ENCODE measurements around the gene KLF12.

The KLF12 gene

GRCh38 chr13:74103196-74103595 is 31.0 kb downstream of the KLF12 start:
- no peak for TF ChIP-seq CTCF (conservative IDR thresholded peaks at IDR 0.05)
- no peak for TF ChIP-seq ZFX (IDR thresholded peaks at IDR 0.05)
- H3K27ac ChIP-seq = no peak overlapping the region

GRCh38 chr13:74102691-74103090 is 31.5 kb downstream of the KLF12 start:
- TF ChIP-seq CTCF (conservative IDR thresholded peaks at IDR 0.05) (no peak), ZFX (IDR thresholded peaks at IDR 0.05) (no peak)
- H3K27ac ChIP-seq = no peak overlapping the region

GRCh38 chr13:74101436-74101835 is 32.8 kb downstream of the KLF12 start:
- TF ChIP-seq ZFX (IDR thresholded peaks at IDR 0.05) = no peak
- no peak for TF ChIP-seq CTCF (conservative IDR thresholded peaks at IDR 0.05)
- H3K27ac ChIP-seq = no peak overlapping the region

GRCh38 chr13:74098077-74098476 is 36.1 kb downstream of the KLF12 start:
- TF ChIP-seq ZFX (IDR thresholded peaks at IDR 0.05) (no peak), CTCF (conservative IDR thresholded peaks at IDR 0.05) (no peak)
- no peak overlapping the region for H3K27ac ChIP-seq

GRCh38 chr13:74097116-74097515 is 37.1 kb downstream of the KLF12 start:
- H3K27ac ChIP-seq = no peak overlapping the region
- no peak for TF ChIP-seq CTCF (conservative IDR thresholded peaks at IDR 0.05)
- no peak for TF ChIP-seq ZFX (IDR thresholded peaks at IDR 0.05)

GRCh38 chr13:74093691-74094090 is 40.5 kb downstream of the KLF12 start:
- TF ChIP-seq ZFX (IDR thresholded peaks at IDR 0.05) = no peak
- H3K27ac ChIP-seq = no peak overlapping the region

GRCh38 chr13:74092711-74093110 is 41.5 kb downstream of the KLF12 start:
- H3K27ac ChIP-seq = no peak overlapping the region
- TF ChIP-seq CTCF (conservative IDR thresholded peaks at IDR 0.05) = no peak
- TF ChIP-seq ZFX (IDR thresholded peaks at IDR 0.05) = no peak

- no peak for TF ChIP-seq CTCF (conservative IDR thresholded peaks at IDR 0.05)
- no peak for TF ChIP-seq ZFX (IDR thresholded peaks at IDR 0.05)
- no peak overlapping the region for H3K27ac ChIP-seq
Observed at GRCh38 chr13:74090869-74091605, 43.2 kb downstream of the KLF12 start.
